MM.1S (cell line): ENCODE measurements around the gene SYCP3.
A peak's percentile ranks its signal among the peaks of the same experiment; 100 is the strongest.

Source experiments
- DNase-seq: peaks from one replicate; pipeline ENCODE4 v3.0.0-alpha.2; 2015
- H2AFZ ChIP-seq: fragments of 300-600 bp; sonication (generic); 2 replicates; pipeline ENCODE4 v1.6.0; 2016; ENCODE audit warnings: antibody characterized with exemption, low read length
- H3F3A ChIP-seq: fragments of 300-600 bp; sonication (generic); 2 replicates; pipeline ENCODE4 v1.6.1; 2016; ENCODE audit warnings: mild to moderate bottlenecking, antibody characterized with exemption, low read length, moderate library complexity, mixed read lengths; ENCODE audit not compliant: insufficient read depth
- H3K27ac ChIP-seq: fragments of 300-600 bp; sonication (generic); 2 replicates; pipeline ENCODE4 v1.5.1; 2016; ENCODE audit warnings: mild to moderate bottlenecking, low read length
- H3K27me3 ChIP-seq: fragments of 300-600 bp; sonication (generic); replicated peaks from 2 replicates; pipeline ENCODE4 v1.6.0; 2016; ENCODE audit warnings: low read length; ENCODE audit not compliant: insufficient read depth
- H3K36me3 ChIP-seq: fragments of 300-600 bp; sonication (generic); replicated peaks from 2 replicates; pipeline ENCODE4 v1.6.1; 2016; ENCODE audit warnings: mild to moderate bottlenecking, low read length, mixed read lengths; ENCODE audit not compliant: insufficient read depth
- H3K4me1 ChIP-seq: fragments of 300-600 bp; sonication (generic); 2 replicates; pipeline ENCODE4 v1.6.1; 2016; ENCODE audit warnings: low read length, mixed read lengths
- H3K4me2 ChIP-seq: fragments of 300-600 bp; sonication (generic); 2 replicates; pipeline ENCODE4 v1.6.0; 2016; ENCODE audit warnings: low read depth, low read length
- H3K4me3 ChIP-seq: fragments of 300-600 bp; sonication (generic); 2 replicates; pipeline ENCODE4 v1.5.1; 2016; ENCODE audit warnings: low read length, mixed read lengths
- H3K79me2 ChIP-seq: fragments of 300-600 bp; sonication (generic); 2 replicates; pipeline ENCODE4 v1.6.1; 2016; ENCODE audit warnings: mixed run types, low read length, mixed read lengths
- H3K9ac ChIP-seq: fragments of 300-600 bp; sonication (generic); 2 replicates; pipeline ENCODE4 v1.6.1; 2016; ENCODE audit warnings: low read length, mixed read lengths
- H3K9me2 ChIP-seq: fragments of 300-600 bp; sonication (generic); replicated peaks from 2 replicates; pipeline ENCODE4 v1.6.1; 2016; ENCODE audit warnings: mild to moderate bottlenecking, low read length, mixed read lengths; ENCODE audit not compliant: insufficient read depth
- H3K9me3 ChIP-seq: fragments of 300-600 bp; sonication (generic); replicated peaks from 2 replicates; pipeline ENCODE4 v1.6.1; 2016; ENCODE audit warnings: mild to moderate bottlenecking, low read length, mixed read lengths; ENCODE audit not compliant: insufficient read depth
- H4K20me1 ChIP-seq: fragments of 300-600 bp; sonication (generic); 2 replicates; pipeline ENCODE4 v1.6.1; 2016; ENCODE audit warnings: mild to moderate bottlenecking, low read length, moderate library complexity, mixed read lengths; ENCODE audit not compliant: insufficient read depth
- CTCF ChIP-seq: fragments of 300-600 bp; sonication (generic); IDR thresholded peaks from 2 replicates; pipeline ENCODE4 v1.5.1; 2016; ENCODE audit warnings: antibody characterized with exemption, low read length, mixed read lengths
- EZH2 ChIP-seq: fragments of 300-600 bp; sonication (generic); optimal IDR thresholded peaks from 2 replicates; pipeline ENCODE3; 2017; ENCODE audit warnings: low read depth, mild to moderate bottlenecking, antibody characterized with exemption, low read length, mixed read lengths
- EZH2phosphoT487 ChIP-seq: fragments of 300-600 bp; sonication (generic); IDR thresholded peaks from 2 replicates; pipeline ENCODE4 v1.6.1; 2018; ENCODE audit warnings: antibody characterized with exemption, low read length

Gene SYCP3

GRCh38 chr12:101696251-101697196 lies 42.7 kb downstream of the SYCP3 start:
- H3K4me2 ChIP-seq, result peak overlapping the region; percentile 91
- peaks cover 8% of the 10 kb centered on the region for H3K4me1 ChIP-seq
- no peaks in the 10 kb centered on the region for H3K27me3 ChIP-seq
- H2AFZ ChIP-seq, result peak overlapping the region; percentile 95
- H3K36me3 ChIP-seq, result no peaks in the 10 kb centered on the region
- peaks cover 12% of the 10 kb centered on the region for H3F3A ChIP-seq
- H3K9me3 ChIP-seq, result no peaks in the 10 kb centered on the region
- no peaks in the 10 kb centered on the region for H3K9me2 ChIP-seq
- H4K20me1 ChIP-seq, result no peaks in the 10 kb centered on the region
- peaks cover 36% of the 10 kb centered on the region for H3K79me2 ChIP-seq
- peak overlapping the region; percentile 81; the same call in 1 of the 2 replicates for H3K27ac ChIP-seq
- TF ChIP-seq CTCF (no peak), EZH2 (no peak), EZH2phosphoT487 (no peak)
- H3K9ac ChIP-seq, result peak overlapping the region; percentile 87
- peak; percentile 60 for DNase-seq
- H3K4me3 ChIP-seq, result peak overlapping the region; percentile 95

GRCh38 chr12:101695706-101696105 lies 43.6 kb downstream of the SYCP3 start:
- Histone ChIP-seq H3K36me3 (no peaks in the 10 kb centered on the region), H3K9me3 (no peaks in the 10 kb centered on the region), H3K4me2 (no peak overlapping the region), H3K79me2 (peaks cover 28% of the 10 kb centered on the region), H2AFZ (no peak overlapping the region), H3K27ac (no peak overlapping the region), H3F3A (peaks cover 12% of the 10 kb centered on the region), H3K9me2 (no peaks in the 10 kb centered on the region), H3K4me3 (no peak overlapping the region), H3K4me1 (peaks cover 8% of the 10 kb centered on the region), H4K20me1 (no peaks in the 10 kb centered on the region), H3K9ac (no peak overlapping the region), H3K27me3 (no peaks in the 10 kb centered on the region)
- no peak for TF ChIP-seq CTCF
- TF ChIP-seq EZH2, result no peak
- no peak for TF ChIP-seq EZH2phosphoT487
- DNase-seq, result no peak

DNA sequence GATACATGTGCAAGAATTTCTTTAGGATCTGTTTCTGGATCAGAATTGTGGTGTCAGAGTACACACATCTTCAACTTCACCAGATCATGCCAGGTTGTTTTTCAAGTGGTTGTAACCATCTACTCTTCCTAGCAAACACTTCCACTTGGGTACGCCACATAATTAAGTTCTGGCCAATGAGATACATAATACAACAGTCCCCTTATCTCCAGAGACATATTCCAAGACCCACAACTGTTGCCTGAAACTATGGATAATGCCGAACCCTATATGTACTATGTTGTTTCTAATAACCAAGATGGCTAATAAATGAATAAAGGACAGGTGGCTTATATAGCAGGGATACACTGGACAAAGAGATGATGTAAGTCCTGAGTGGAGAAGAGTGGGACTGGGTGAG lies 44.3 kb downstream of the SYCP3 start:
- peaks cover 21% of the 10 kb centered on the region for H3K79me2 ChIP-seq
- H3K4me2 ChIP-seq, result no peak overlapping the region
- no peaks in the 10 kb centered on the region for H3K27me3 ChIP-seq
- no peaks in the 10 kb centered on the region for H4K20me1 ChIP-seq
- peaks cover 8% of the 10 kb centered on the region for H3K4me1 ChIP-seq
- H3K27ac ChIP-seq, result no peak overlapping the region
- DNase-seq, result no peak
- no peaks in the 10 kb centered on the region for H3K9me2 ChIP-seq
- H3K36me3 ChIP-seq, result no peaks in the 10 kb centered on the region
- peaks cover 12% of the 10 kb centered on the region for H3F3A ChIP-seq
- no peak overlapping the region for H2AFZ ChIP-seq
- H3K9ac ChIP-seq, result no peak overlapping the region
- no peaks in the 10 kb centered on the region for H3K9me3 ChIP-seq
- TF ChIP-seq CTCF, result no peak
- TF ChIP-seq EZH2, result no peak
- no peak for TF ChIP-seq EZH2phosphoT487
- H3K4me3 ChIP-seq, result no peak overlapping the region
